HEK293T (cell line): Measurements from ENCODE around the gene LHX2.

Experiments
- ARNT ChIP-seq: fragments of 450-650 bp; IDR thresholded peaks from 2 replicates; pipeline ENCODE4 v1.6.1; 2017; ENCODE audit warnings: mild to moderate bottlenecking
- BHLHE40 ChIP-seq: fragments of 450-650 bp; IDR thresholded peaks from 2 replicates; pipeline ENCODE4 v1.6.1; 2016; ENCODE audit warnings: mild to moderate bottlenecking, moderate library complexity, borderline replicate concordance
- FOXA1 ChIP-seq: fragments of 450-650 bp; IDR thresholded peaks from 2 replicates; pipeline ENCODE4 v1.6.1; 2016; ENCODE audit warnings: mild to moderate bottlenecking
- FOXK2 ChIP-seq: fragments of 450-650 bp; IDR thresholded peaks from 2 replicates; pipeline ENCODE4 v1.6.1; 2016; ENCODE audit warnings: mild to moderate bottlenecking
- FOXM1 ChIP-seq: fragments of 450-650 bp; IDR thresholded peaks from 2 replicates; pipeline ENCODE4 v1.6.1; 2017; ENCODE audit warnings: mild to moderate bottlenecking, borderline replicate concordance
- L3MBTL2 ChIP-seq: fragments of 450-650 bp; conservative IDR thresholded peaks from 2 replicates; pipeline ENCODE4 v1.6.1; 2016; ENCODE audit warnings: mild to moderate bottlenecking
- LEF1 ChIP-seq: fragments of 450-650 bp; IDR thresholded peaks from 2 replicates; pipeline ENCODE4 v1.6.1; 2017; ENCODE audit warnings: mild to moderate bottlenecking, borderline replicate concordance
- NFRKB ChIP-seq: fragments of 450-650 bp; IDR thresholded peaks from 2 replicates; pipeline ENCODE4 v1.6.1; 2016; ENCODE audit warnings: mild to moderate bottlenecking, moderate library complexity
- SP1 ChIP-seq: fragments of 450-650 bp; IDR thresholded peaks from 2 replicates; pipeline ENCODE4 v1.6.1; 2017
- SUZ12 ChIP-seq: fragments of 450-650 bp; IDR thresholded peaks from 2 replicates; pipeline ENCODE4 v1.6.1; 2016; ENCODE audit warnings: mild to moderate bottlenecking
- TARDBP ChIP-seq: fragments of 450-650 bp; IDR thresholded peaks from 2 replicates; pipeline ENCODE4 v1.6.1; 2016
- ZNF384 ChIP-seq: fragments of 450-650 bp; IDR thresholded peaks from 2 replicates; pipeline ENCODE4 v1.6.1; 2016
- TF ChIP-seq, protein P1 (sequence below): fragments of 450-650 bp; IDR thresholded peaks from 2 replicates; pipeline ENCODE4 v1.6.1; 2016

DNA sequence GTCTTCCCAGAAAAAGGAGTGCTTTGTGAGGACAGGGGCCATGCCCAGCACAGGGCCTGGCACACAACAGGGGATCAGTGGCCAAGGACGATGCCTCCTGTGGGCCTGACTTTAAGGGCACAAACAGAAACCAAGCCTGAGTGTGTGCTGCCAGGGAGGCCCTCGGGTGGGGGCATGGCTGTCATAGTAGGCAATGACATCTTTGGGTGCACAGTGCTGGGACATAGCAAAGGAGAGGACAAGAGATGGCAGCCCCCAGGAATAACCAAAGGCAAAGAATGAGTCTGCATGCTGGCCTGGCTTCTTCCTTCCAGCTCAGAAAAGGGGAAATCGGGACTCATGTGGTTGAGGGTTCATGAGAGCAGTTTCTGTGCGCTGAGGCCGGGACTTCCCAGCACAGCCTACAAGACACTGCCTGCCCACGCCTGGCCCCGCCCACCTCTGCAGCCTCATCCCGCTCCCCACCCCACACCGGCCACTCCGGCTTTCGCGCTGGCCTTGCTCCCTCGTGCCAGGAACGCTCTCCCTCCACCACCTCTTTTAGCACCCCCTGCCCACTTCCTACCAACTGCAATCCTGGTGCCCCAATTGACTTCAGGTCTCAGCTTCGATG lies 13.8 kb upstream of the LHX2 start:
- TF ChIP-seq, protein P1, sequence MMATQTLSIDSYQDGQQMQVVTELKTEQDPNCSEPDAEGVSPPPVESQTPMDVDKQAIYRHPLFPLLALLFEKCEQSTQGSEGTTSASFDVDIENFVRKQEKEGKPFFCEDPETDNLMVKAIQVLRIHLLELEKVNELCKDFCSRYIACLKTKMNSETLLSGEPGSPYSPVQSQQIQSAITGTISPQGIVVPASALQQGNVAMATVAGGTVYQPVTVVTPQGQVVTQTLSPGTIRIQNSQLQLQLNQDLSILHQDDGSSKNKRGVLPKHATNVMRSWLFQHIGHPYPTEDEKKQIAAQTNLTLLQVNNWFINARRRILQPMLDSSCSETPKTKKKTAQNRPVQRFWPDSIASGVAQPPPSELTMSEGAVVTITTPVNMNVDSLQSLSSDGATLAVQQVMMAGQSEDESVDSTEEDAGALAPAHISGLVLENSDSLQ: no peak
- TF ChIP-seq ARNT: no peak
- no peak for TF ChIP-seq L3MBTL2
- TF ChIP-seq TARDBP: no peak
- TF ChIP-seq FOXK2: no peak
- TF ChIP-seq FOXA1: no peak
- no peak for TF ChIP-seq NFRKB
- no peak for TF ChIP-seq BHLHE40
- no peak for TF ChIP-seq SP1
- no peak for TF ChIP-seq FOXM1
- no peak for TF ChIP-seq SUZ12
- no peak for TF ChIP-seq ZNF384
- no peak for TF ChIP-seq LEF1
